ENCODE results near the gene METTL21C.
A peak's percentile ranks its signal among the peaks of the same experiment; 100 is the strongest.

METTL21C gene

GRCh38 chr13:102651892-102652291 lies 43.0 kb downstream of the METTL21C start:
- H3K4me3 ChIP-seq (ENCODE audit: low read length): no peak overlapping the region
- TF ChIP-seq, protein P1, sequence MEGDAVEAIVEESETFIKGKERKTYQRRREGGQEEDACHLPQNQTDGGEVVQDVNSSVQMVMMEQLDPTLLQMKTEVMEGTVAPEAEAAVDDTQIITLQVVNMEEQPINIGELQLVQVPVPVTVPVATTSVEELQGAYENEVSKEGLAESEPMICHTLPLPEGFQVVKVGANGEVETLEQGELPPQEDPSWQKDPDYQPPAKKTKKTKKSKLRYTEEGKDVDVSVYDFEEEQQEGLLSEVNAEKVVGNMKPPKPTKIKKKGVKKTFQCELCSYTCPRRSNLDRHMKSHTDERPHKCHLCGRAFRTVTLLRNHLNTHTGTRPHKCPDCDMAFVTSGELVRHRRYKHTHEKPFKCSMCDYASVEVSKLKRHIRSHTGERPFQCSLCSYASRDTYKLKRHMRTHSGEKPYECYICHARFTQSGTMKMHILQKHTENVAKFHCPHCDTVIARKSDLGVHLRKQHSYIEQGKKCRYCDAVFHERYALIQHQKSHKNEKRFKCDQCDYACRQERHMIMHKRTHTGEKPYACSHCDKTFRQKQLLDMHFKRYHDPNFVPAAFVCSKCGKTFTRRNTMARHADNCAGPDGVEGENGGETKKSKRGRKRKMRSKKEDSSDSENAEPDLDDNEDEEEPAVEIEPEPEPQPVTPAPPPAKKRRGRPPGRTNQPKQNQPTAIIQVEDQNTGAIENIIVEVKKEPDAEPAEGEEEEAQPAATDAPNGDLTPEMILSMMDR (conservative IDR thresholded peaks at IDR 0.05; ENCODE audit: low read length): no peak
- peak; percentile 75 for DNase-seq (ENCODE audit: low read depth)

- peak; percentile 30 for DNase-seq (ENCODE audit: low read depth)
- no peak overlapping the region for H3K4me3 ChIP-seq (ENCODE audit: low read length)
- TF ChIP-seq, protein P1 (conservative IDR thresholded peaks at IDR 0.05; ENCODE audit: low read length): no peak
Observed at GRCh38 chr13:102651392-102651791, 43.5 kb downstream of the METTL21C start.

- no peak overlapping the region for H3K4me3 ChIP-seq (ENCODE audit: low read length)
- DNase-seq (ENCODE audit: low read depth): no peak
- TF ChIP-seq, protein P1 (conservative IDR thresholded peaks at IDR 0.05; ENCODE audit: low read length): no peak
Observed at GRCh38 chr13:102650444-102650843, 44.4 kb downstream of the METTL21C start.

- no peak overlapping the region for H3K4me3 ChIP-seq (ENCODE audit: low read length)
- TF ChIP-seq, protein P1 (conservative IDR thresholded peaks at IDR 0.05; ENCODE audit: low read length): no peak
- no peak for DNase-seq (ENCODE audit: low read depth)
Observed at GRCh38 chr13:102648046-102648445, 46.8 kb downstream of the METTL21C start.

GRCh38 chr13:102645701-102646100 lies 49.1 kb downstream of the METTL21C start:
- H3K4me3 ChIP-seq (ENCODE audit: low read length): no peak overlapping the region
- no peak for DNase-seq (ENCODE audit: low read depth)
- TF ChIP-seq, protein P1 (conservative IDR thresholded peaks at IDR 0.05; ENCODE audit: low read length): no peak

DNA sequence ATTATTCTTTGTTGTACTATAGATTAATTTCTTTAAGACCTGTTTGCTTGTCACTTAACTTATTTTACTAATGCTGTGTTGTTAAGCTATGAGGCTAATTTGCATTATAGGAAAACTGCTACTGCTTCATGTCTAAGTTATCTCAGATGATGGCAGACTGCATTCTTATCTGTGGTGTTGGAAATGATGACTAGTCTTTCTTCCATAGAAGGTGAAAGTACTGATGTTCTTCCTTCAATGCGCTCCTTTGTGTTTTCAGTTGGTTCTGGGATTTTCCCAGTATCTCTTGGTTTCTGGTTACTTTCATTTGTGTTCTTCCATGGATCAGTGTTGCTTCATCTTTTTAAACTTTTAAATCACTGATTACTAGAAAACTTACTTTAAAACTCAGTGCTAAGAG lies 51.2 kb downstream of the METTL21C start:
- DNase-seq (ENCODE audit: low read depth): no peak
- TF ChIP-seq, protein P1 (conservative IDR thresholded peaks at IDR 0.05; ENCODE audit: low read length): no peak
- no peak overlapping the region for H3K4me3 ChIP-seq (ENCODE audit: low read length)

GRCh38 chr13:102642475-102642874 lies 52.4 kb downstream of the METTL21C start:
- no peak for DNase-seq (ENCODE audit: low read depth)
- H3K4me3 ChIP-seq (ENCODE audit: low read length): no peak overlapping the region
- TF ChIP-seq, protein P1 (conservative IDR thresholded peaks at IDR 0.05; ENCODE audit: low read length): no peak
